H9 (cell line): ENCODE results near the gene BAG5. TPM values are rescaled to one million over a fixed set of nuclear protein-coding genes. Genes with fewer than 3 reads are reported as not detected.

Source experiments
- DNase-seq: peaks from one replicate; pipeline ENCODE4 v3.0.0-alpha.2; 2017
- H2AFZ ChIP-seq: one replicate; pipeline ENCODE4 v1.6.1; 2013; ENCODE audit warnings: mild to moderate bottlenecking, low read length, control low read depth, moderate library complexity
- H2AK5ac ChIP-seq: 2 replicates; pipeline ENCODE4 v1.6.1; 2013; ENCODE audit warnings: low read length, control low read depth, mixed read lengths; ENCODE audit not compliant: insufficient read length
- H2BK120ac ChIP-seq: one replicate; pipeline ENCODE4 v1.6.1; 2013; ENCODE audit warnings: low read depth, mild to moderate bottlenecking, low read length, control low read depth, inconsistent platforms; ENCODE audit not compliant: poor library complexity, severe bottlenecking
- H2BK12ac ChIP-seq: 2 replicates; pipeline ENCODE4 v1.6.1; 2013; ENCODE audit warnings: low read length, control low read depth, mixed read lengths, low read depth; ENCODE audit not compliant: insufficient read length
- H2BK15ac ChIP-seq: 2 replicates; pipeline ENCODE4 v1.6.1; 2013; ENCODE audit warnings: low read depth, low read length, control low read depth
- H2BK20ac ChIP-seq: one replicate; pipeline ENCODE4 v1.6.1; 2013; ENCODE audit warnings: low read depth, mild to moderate bottlenecking, low read length, control low read depth, inconsistent platforms; ENCODE audit not compliant: poor library complexity, severe bottlenecking
- H2BK5ac ChIP-seq: 2 replicates; pipeline ENCODE4 v1.6.1; 2013; ENCODE audit warnings: low read length, control low read depth, mixed read lengths; ENCODE audit not compliant: insufficient read length
- H3K14ac ChIP-seq: 2 replicates; pipeline ENCODE4 v1.6.1; 2013; ENCODE audit warnings: low read length, control low read depth; ENCODE audit not compliant: insufficient read depth
- H3K18ac ChIP-seq: 2 replicates; pipeline ENCODE4 v1.6.1; 2013; ENCODE audit warnings: low read depth, mild to moderate bottlenecking, mixed read lengths, low read length, control low read depth; ENCODE audit not compliant: insufficient read length
- H3K23ac ChIP-seq: 2 replicates; pipeline ENCODE4 v1.6.1; 2013; ENCODE audit warnings: low read length, control low read depth, mixed read lengths, low read depth; ENCODE audit not compliant: insufficient read length
- H3K23me2 ChIP-seq: 2 replicates; pipeline ENCODE4 v1.6.1; 2013; ENCODE audit warnings: low read depth, mild to moderate bottlenecking, mixed read lengths, low read length, control low read depth; ENCODE audit not compliant: insufficient read length, poor library complexity, severe bottlenecking
- H3K27ac ChIP-seq: 2 replicates; pipeline ENCODE4 v1.5.1; 2013; ENCODE audit warnings: low read length, control low read depth, mixed read lengths, low read depth; ENCODE audit not compliant: insufficient read length
- H3K27me3 ChIP-seq: 2 replicates; pipeline ENCODE4 v1.6.1; 2013; ENCODE audit warnings: low read length, control low read depth, inconsistent platforms; ENCODE audit not compliant: insufficient read depth
- H3K4ac ChIP-seq: 2 replicates; pipeline ENCODE4 v1.6.1; 2013; ENCODE audit warnings: low read depth, mild to moderate bottlenecking, control low read depth, inconsistent platforms, low read length, moderate library complexity
- H3K4me1 ChIP-seq: 2 replicates; pipeline ENCODE4 v1.6.1; 2013; ENCODE audit warnings: low read length, control low read depth, inconsistent platforms; ENCODE audit not compliant: insufficient read depth
- H3K4me2 ChIP-seq: 2 replicates; pipeline ENCODE4 v1.6.1; 2013; ENCODE audit warnings: low read length, control low read depth, mixed read lengths; ENCODE audit not compliant: insufficient read length, insufficient read depth
- H3K56ac ChIP-seq: 2 replicates; pipeline ENCODE4 v1.6.1; 2013; ENCODE audit warnings: low read depth, mild to moderate bottlenecking, mixed read lengths, low read length, control low read depth; ENCODE audit not compliant: insufficient read length
- H3K79me1 ChIP-seq: 2 replicates; pipeline ENCODE4 v1.6.1; 2013; ENCODE audit warnings: low read depth, mild to moderate bottlenecking, moderate library complexity, low read length, control low read depth, inconsistent platforms; ENCODE audit not compliant: insufficient read depth, poor library complexity, severe bottlenecking
- H3K79me2 ChIP-seq: 2 replicates; pipeline ENCODE4 v1.6.1; 2013; ENCODE audit warnings: low read length, control low read depth, inconsistent platforms; ENCODE audit not compliant: insufficient read depth
- H3K9ac ChIP-seq: 2 replicates; pipeline ENCODE4 v1.6.1; 2013; ENCODE audit warnings: low read length, control low read depth, mixed read lengths; ENCODE audit not compliant: insufficient read length; ENCODE audit errors: extremely low read depth
- H3K9me3 ChIP-seq: one replicate; pipeline ENCODE4 v1.6.1; 2013; ENCODE audit warnings: low read depth, low read length, inconsistent platforms; ENCODE audit not compliant: control insufficient read depth
- H3T11ph ChIP-seq: one replicate; pipeline ENCODE4 v1.6.1; 2013; ENCODE audit warnings: mild to moderate bottlenecking, low read length, control low read depth, inconsistent platforms
- H4K20me1 ChIP-seq: one replicate; pipeline ENCODE4 v1.6.1; 2013; ENCODE audit not compliant: control insufficient read depth, insufficient read length, insufficient read depth
- H4K5ac ChIP-seq: 2 replicates; pipeline ENCODE4 v1.6.1; 2013; ENCODE audit warnings: low read depth, mild to moderate bottlenecking, mixed read lengths, low read length, control low read depth; ENCODE audit not compliant: insufficient read length
- H4K8ac ChIP-seq: replicated peaks from 2 replicates; pipeline ENCODE4 v1.6.1; 2013; ENCODE audit warnings: low read length, control low read depth, mixed read lengths, low read depth; ENCODE audit not compliant: insufficient read length
- H4K91ac ChIP-seq: 2 replicates; pipeline ENCODE4 v1.6.1; 2013; ENCODE audit warnings: low read depth, mild to moderate bottlenecking, moderate library complexity, mixed read lengths, low read length, control low read depth; ENCODE audit not compliant: insufficient read length
- H3K27ac Mint-ChIP-seq, 3 experiments: 2 replicates in 2 of 3; 3 replicates in 1 of 3; pipeline ENCODE4 v1.8.0; 2020 to 2021; ENCODE audit warnings: mixed read lengths in 3 of 3, mild to moderate bottlenecking in 1 of 3, moderate library complexity in 1 of 3
- H3K27me3 Mint-ChIP-seq: 2 replicates; pipeline ENCODE4 v1.8.0; 2021; ENCODE audit warnings: low read depth, mild to moderate bottlenecking, moderate library complexity, mixed read lengths
- H3K36me3 Mint-ChIP-seq, 3 experiments: 2 replicates in 2 of 3; 3 replicates in 1 of 3; pipeline ENCODE4 v1.8.0; 2020 to 2021; ENCODE audit warnings: low read depth in 3 of 3, mixed read lengths in 3 of 3; ENCODE audit not compliant: insufficient read depth in 1 of 3
- H3K4me1 Mint-ChIP-seq, 2 experiments: 2 replicates each; pipeline ENCODE4 v1.8.0; 2020; ENCODE audit warnings: mixed read lengths in 2 of 2
- H3K4me3 Mint-ChIP-seq, 2 experiments: 2 replicates in 1 of 2; 3 replicates in 1 of 2; pipeline ENCODE4 v1.8.0; 2020 to 2021; ENCODE audit warnings: mild to moderate bottlenecking in 2 of 2, mixed read lengths in 2 of 2, moderate library complexity in 1 of 2
- H3K9me3 Mint-ChIP-seq, 2 experiments: 2 replicates in 1 of 2; 3 replicates in 1 of 2; pipeline ENCODE4 v1.8.0; 2020; ENCODE audit warnings: mild to moderate bottlenecking in 2 of 2, mixed read lengths in 2 of 2, moderate library complexity in 1 of 2
- WGBS: extraction: QIAGEN DNeasy Blood & Tissue Kit; methylation state at CpG from one replicate; pipeline ENCODE4 v1.1.7; 2013; ENCODE audit warnings: missing lambda C conversion rate, low lambda C conversion rate, mixed read lengths; ENCODE audit not compliant: insufficient read length; ENCODE audit errors: extremely low coverage; 5-methylcytosine and 5-hydroxymethylcytosine counted together
- total RNA-seq: library from RNA; stranded (reverse); gene quantifications from 2 replicates; pipeline ENCODE4 v1.2.1, GENCODE V29; 2021
- TF ChIP-seq, protein P1 (sequence below): fragments of 200-600 bp; sonication (generic); conservative IDR thresholded peaks from 3 replicates; pipeline ENCODE4 v1.8.0; 2021; ENCODE audit warnings: antibody characterized with exemption, mild to moderate bottlenecking

Gene BAG5
- total RNA-seq, 1 experiment from 2014 or later, result 38.0 TPM

- Histone ChIP-seq H3K56ac (no peak overlapping the region), H3K23me2 (peaks cover 4% of the 10 kb centered on the region), H2AFZ (no peak overlapping the region), H2BK15ac (no peak overlapping the region), H3K23ac (no peak overlapping the region), H4K20me1 (no peaks in the 10 kb centered on the region), H3K9me3 (no peaks in the 10 kb centered on the region), H4K5ac (no peak overlapping the region), H2BK20ac (no peak overlapping the region), H3K18ac (peak overlapping the region; percentile 31), H4K8ac (no peak overlapping the region), H3K27me3 (no peaks in the 10 kb centered on the region), H2AK5ac (no peak overlapping the region), H3K79me1 (no peaks in the 10 kb centered on the region), H3K9ac (no peak overlapping the region), H3K4me2 (no peak overlapping the region), H3K4me1 (no peaks in the 10 kb centered on the region; the same call in 1 of the 2 replicates), H3K79me2 (no peaks in the 10 kb centered on the region), H2BK120ac (no peak overlapping the region), H3K4ac (0 out of 2 replicates have a peak overlapping the region, but pooled peaks have one; percentile 3), H3K14ac (peak overlapping the region; percentile 37; the same call in 1 of the 2 replicates), H2BK5ac (no peak overlapping the region), H3K27ac (no peak overlapping the region), H4K91ac (peak overlapping the region; percentile 6), H3T11ph (no peak overlapping the region), H2BK12ac (no peak overlapping the region)
- Mint-ChIP-seq H3K27me3 (peaks cover 9% of the 10 kb centered on the region), H3K27ac (no peak overlapping the region; a peak in 2 of 7 replicates), H3K36me3 (no peaks in the 10 kb centered on the region), H3K9me3 (no peaks in the 10 kb centered on the region), H3K4me3 (no peak overlapping the region), H3K4me1 (peaks cover 12 to 26% of the 10 kb centered on the region in 2 experiments)
- TF ChIP-seq, protein P1, sequence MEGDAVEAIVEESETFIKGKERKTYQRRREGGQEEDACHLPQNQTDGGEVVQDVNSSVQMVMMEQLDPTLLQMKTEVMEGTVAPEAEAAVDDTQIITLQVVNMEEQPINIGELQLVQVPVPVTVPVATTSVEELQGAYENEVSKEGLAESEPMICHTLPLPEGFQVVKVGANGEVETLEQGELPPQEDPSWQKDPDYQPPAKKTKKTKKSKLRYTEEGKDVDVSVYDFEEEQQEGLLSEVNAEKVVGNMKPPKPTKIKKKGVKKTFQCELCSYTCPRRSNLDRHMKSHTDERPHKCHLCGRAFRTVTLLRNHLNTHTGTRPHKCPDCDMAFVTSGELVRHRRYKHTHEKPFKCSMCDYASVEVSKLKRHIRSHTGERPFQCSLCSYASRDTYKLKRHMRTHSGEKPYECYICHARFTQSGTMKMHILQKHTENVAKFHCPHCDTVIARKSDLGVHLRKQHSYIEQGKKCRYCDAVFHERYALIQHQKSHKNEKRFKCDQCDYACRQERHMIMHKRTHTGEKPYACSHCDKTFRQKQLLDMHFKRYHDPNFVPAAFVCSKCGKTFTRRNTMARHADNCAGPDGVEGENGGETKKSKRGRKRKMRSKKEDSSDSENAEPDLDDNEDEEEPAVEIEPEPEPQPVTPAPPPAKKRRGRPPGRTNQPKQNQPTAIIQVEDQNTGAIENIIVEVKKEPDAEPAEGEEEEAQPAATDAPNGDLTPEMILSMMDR, result no peak
- DNase-seq, result no peak
- no CpG with 5 or more reads among the region's 19 CpGs for WGBS
Measured at GRCh38 chr14:103543721-103544387, 18.6 kb downstream of the BAG5 start.
